HG03039 (cell line): Measurements from ENCODE around the gene CDYL.

Experiments used
- ATAC-seq: cut with Tn5 transposase; IDR thresholded peaks from one replicate; pipeline ENCODE4 v1.9.1; 2021; ENCODE audit warnings: mild to moderate bottlenecking, moderate library complexity; ENCODE audit not compliant: unreplicated experiment

The CDYL gene

DNA sequence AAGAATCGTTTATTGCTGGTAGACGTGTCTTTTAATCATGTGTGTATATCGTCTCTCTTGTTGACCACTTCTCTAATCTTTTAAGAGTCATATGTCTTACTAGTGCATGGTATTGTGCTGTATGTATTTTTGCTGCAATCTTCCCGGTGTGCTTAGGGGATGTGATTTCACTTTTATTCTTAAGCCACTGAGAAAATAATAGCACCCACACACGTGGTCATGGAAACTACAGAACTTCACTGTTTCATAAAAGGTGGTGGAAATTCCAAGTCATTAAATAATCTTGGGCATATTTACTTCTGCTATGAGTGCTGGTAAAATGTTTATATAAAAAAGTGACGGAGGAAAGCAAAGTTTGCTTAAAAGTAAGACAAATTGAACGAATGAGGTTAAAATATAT lies 3.0 kb upstream of the CDYL start:
- no peak for ATAC-seq

DNA sequence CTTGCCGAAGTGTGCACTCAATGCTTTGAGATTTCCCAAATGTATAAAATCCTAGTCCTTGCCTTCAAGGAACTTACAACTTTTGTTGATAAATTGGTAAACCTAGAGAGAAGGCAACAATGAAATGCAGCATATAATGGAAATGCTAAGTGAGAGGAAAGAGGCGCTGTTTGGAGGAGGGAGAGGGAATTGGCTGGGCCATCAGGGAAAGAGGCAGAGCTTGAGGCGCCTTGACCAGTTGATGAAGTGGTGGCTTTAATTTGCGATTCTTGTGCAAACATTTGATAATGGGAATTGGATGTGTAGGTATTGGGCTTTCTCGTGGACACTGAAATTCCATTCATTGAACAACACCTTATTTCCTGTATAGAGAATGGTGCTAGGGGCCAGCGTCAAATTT lies 1.9 kb upstream of the CDYL start:
- ATAC-seq = no peak

DNA sequence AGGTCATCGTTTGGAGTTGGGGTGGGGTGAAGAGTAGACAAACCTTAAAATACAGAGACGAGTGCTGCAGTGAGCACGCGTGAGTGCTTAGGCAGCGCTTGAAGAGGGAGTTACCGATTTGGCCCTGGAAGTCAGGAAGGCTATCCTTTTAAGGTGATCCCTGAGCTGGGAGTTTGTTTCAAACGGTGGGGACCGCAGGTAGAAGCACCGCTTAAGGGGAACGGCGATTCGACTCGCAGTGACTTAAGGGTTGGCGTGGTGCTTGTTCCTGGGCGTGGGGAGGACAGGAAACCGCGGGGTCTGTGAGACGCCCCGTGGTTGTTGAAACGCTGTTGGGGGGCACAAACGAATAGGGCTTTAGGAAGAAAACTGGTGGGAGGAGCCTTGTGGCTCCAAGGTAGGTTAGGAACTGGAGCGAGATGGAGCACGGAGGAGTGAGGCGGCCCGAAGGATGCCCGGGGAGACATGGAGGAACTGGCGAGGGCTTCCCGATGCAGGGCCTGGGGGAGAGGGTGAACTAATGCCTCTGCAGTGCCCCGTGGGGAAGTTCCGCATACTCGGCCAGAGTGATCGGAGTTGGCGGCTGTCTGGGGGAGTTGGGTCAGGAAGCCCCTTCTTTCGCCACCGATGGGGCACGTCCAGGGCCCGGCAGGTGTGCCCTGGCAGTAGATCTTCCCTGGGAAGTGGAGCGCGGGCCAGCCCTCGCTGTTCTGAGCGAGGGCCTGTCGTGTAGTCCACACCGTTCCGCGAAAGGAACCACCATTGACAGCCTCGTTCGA lies 1.3 kb upstream of the CDYL start:
- no peak for ATAC-seq

DNA sequence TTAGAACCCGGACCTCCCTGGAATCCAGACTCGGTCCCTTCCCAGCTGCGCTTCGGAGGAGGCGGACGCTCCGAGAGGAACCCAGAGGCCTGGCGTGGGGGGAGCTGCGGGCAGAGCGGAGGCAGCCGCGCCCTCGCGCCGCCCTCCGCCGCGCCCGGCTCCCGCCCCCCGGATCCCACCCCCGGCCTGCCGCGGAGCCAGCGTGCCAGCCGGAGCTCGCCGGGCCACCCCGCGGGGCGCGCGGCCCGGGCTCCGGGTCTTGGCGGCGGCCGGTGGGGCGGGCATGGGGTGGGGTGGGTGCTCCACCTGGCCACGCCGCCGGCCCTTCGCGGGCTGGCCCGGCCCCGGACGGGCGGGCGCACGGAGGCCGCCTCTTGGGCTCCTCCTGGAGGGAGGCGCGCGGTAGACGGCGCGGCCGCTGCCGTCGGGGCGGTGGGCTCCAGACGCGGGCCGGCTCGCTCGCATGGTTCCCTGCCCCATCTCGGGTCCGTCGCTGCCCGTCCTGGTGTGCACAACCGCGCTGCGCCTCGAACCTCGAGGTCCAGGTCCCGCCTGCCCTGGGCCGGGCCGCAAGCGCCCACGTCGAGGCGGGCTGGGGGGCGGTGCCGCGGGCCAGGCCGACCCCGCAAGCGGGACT lies 592 bp upstream of the CDYL start:
- ATAC-seq = peak; percentile 47

DNA sequence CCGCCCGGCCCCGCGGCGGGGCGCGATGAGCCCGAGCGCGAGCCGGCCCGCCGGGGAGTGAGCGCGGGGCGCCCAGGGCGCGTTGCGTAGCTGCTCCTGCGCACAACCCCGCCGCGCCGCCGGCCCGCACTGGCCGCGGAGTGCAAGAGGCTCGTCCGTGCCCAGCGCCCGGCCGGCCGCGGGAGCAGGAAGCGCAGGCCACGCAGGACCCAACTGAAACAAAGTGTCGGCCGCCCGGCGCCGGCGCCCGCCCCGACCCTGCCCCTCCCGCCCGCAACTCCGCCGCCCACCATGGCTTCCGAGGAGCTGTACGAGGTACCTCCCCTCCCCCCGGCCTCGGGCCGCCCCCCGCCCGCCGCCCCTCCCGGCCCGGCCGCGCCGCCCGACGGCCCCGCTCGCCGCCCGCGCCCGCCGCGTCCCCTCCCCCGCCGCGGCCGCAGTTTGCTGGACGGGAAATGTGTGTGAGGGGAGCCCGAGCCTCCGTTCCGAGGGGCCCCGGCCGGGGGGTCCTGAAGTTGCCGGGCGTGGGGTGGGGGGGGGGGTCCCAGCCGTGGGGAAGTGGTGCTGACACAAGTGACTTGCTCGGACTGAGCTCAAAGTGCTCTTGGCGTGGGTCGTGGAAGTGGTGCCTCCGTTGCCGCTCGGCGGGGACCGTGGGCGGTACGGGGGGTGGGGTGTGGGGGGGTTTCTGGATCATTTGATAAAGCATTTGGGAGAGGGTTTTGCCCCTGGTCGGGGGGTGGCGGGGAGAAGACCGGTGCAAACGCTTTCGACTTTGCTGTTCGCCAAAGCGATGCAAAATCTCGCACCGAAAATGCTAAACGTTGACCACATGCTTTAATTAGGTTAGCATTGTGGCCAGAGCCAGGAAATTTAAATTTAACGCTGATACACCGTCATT lies 539 bp downstream of the CDYL start:
- no peak for ATAC-seq

DNA sequence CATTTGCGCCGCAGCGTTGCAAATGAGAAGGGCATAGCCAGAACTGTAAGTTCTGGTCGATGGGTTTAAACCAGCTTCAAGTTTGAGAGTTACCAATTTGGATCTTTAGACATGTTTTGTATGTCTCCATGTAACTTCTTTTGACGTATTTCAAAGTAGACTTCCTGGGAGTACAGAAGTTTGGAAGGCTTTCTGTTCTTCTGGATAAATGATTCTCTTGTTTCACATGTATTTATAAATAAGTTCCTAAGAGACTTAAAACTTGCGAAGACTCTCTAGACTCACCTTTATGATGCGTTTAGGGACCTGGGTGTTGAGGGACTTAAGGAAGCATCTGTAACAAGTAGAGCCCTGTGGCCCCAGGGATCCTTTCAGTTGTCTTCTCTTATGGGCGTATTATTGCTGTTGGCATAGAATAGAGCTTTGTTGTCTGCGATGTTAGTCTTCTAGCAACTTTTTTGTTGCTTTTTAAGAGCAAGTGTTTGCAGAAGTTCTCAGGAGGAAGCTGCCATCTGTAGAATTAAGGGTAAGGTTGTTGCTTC lies 1.3 kb downstream of the CDYL start:
- no peak for ATAC-seq

DNA sequence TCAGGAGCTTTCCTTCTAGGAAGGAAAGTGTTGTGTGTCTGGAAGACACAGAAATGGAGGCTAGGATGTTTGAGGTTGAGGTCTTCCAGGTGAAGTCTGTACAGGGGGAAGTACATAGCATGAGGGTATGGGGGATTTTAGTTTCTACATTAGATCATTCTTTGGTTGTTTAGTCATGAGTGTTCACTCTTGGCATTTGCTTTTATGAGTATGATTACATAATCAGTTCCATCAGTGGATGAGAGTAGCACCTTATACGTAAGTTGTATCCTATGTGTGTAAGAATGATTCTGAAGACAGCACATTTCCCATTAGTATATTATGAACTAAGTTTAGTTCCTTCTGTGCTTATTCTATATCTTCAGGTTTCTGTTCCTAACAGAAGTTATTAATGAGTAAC lies 1.9 kb downstream of the CDYL start:
- ATAC-seq = no peak

DNA sequence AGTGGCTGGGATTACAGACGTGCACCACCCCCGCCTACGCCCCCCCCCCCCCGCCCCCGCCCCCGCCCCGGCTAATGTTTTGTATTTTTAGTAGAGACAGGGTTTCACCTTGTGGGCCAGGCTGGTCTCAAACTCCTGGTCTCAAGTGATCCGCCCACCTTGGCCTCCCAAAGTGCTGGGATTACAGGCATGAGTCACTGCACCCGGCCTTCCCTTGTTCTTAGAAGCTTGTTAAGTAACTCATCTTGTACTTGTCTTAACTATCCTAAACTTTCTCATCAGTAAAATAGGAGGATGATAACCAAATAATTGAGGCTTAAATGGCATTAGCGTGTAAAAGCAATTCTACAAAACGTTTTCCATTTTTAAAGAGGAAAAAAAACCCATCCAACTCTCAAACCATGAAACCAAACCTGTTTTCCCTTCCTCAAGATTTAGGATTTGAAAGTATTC lies 4.2 kb downstream of the CDYL start:
- ATAC-seq = no peak

DNA sequence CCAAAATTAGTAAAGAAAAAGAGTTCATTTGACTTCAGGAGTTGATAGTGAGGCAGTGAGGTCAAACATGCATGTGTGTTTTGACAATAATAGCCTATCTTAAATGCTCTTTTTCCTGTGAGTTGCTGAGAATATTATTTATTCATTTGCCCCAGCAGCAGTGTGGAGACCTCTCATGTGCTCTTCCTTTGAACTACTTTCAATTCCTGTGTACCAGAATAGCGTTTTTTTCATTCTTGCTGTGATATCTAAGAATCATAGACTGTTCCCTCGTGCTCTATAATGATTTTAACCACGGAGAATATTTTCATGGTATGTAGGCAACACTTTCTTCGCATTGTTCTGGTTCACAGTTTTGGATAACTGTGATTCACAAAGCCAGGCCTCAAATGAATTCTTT lies 5.2 kb downstream of the CDYL start:
- ATAC-seq = no peak

DNA sequence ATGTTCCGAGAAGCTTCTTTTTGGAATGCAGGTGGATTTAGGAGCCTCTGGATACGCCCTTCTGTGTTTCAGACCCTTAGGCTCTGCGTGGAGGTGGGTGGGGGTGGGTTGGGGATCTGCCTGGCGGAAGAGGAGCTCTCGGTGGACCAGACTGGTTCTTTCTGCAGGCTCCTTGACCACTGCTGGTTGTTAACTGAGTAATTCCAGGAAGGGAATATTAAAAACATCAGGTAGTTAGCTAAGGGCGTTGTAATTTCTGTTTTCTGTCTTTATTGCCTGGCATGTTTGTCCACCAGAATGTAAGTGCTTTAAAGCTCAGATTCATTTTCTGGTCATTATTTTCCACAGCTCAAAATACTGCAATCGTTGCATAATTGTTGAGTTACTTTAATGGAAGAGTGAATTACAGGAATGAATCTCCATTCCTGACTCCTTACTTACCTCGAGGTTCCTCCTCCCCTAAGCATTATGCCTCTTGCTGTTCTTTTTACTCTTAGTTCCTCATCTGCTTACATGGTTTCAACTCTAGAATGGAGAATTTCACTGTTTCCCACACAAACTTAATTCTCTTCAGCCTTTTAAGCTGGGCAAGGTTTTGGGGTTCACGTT lies 5.9 kb downstream of the CDYL start:
- ATAC-seq = no peak

DNA sequence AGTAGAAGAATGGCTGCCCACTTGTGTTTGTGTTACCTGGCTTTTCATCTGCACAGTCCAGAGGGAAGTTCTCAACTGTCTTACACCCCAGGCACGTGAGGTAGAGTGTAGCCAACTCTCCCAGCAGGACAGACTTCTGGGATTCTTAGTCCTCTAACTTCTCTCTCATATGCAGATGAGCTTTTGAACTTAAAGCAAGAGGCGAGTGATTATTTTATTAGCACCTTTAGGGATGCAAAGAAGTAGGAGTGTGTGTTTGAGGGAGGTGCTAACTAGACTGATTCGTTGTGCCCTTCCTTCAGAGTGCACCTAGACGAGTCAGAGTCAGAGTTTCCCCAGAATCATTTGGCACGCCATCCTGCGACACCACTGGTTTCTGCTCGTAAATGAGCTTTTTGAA lies 10.8 kb downstream of the CDYL start:
- ATAC-seq = no peak

DNA sequence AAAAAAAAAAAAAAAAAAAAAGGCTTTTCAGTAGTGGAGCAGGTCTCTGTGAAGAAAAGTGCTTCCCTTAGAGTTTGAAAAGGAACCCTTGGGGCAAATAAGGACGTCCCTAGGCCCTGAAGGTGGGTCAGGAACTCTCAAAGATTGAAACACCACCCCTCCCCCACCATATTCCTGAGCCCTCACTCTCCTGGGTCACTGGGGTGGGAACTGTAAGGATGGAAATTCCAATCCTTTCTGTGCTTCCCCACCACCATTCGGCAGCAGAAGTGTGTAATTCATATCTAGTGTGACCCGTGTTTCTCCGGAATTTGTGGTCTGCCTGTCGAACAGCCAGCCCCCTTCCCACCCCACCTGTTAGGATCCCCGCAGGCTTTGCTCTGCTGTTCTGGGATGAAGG lies 12.3 kb downstream of the CDYL start:
- ATAC-seq = no peak

DNA sequence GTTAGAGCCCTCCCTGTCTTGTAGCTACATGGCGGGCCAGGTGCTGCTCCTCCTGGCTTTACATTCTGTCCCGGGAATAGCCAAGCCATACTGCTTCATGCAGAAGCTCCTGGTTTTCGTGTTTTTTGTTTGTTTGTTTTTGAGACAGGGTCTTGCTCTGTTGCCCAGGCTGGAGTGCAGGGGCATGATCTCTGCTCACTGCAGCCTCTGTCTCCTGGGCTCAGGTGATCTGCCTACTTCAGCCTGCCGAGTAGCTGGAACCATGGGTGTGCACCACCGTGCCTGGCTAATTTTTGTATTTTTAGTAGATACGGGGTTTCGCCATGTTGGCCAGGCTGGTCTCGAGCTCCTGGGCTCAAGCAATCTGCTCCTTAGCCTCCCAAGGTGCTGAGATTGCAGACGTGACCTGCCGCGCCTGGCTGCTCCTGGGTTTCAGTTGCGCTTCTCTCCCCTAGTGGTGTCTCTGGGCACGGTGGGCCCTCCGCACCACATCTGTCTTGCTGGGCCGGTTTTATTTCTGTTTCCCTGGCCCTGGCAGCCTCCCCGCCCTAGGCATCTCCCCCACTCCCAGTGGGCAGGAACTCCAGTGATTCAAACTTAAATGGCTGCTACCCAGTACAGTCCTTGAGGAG lies 12.9 kb downstream of the CDYL start:
- ATAC-seq = peak; percentile 88

DNA sequence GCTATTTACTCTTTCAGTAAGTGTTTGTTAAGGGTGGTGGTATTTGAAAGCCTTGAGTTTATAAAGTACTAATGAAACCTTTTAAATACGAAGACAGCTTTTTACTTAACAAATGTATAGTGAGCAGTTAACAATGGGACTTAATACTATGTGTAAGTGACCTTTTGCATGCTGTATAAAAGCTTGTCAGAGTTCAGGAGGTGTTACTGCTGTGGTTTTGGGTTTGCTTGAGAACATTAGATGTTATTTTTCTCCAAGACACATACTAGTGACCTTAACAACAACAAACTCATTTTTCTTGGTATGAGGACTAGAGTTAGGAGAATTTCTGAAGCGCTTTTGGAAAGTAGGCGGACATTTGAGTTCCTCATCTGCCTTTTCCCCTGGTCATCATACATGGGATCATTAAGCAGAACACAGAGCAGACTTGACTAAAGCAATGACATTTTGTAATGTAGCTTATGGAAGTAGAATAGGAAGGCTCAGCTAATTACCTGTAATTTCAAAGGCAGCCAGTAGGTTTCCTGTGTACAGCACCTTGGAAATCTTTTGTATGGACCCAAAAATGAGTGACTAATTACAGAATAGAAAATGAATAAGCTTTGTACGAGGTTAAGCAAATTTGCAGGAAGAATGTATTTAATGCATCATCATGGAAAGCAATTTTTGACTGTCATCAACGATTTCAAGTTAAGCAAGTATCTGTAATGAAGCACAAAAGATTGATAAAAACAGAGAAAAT lies 14.1 kb downstream of the CDYL start:
- ATAC-seq = no peak

DNA sequence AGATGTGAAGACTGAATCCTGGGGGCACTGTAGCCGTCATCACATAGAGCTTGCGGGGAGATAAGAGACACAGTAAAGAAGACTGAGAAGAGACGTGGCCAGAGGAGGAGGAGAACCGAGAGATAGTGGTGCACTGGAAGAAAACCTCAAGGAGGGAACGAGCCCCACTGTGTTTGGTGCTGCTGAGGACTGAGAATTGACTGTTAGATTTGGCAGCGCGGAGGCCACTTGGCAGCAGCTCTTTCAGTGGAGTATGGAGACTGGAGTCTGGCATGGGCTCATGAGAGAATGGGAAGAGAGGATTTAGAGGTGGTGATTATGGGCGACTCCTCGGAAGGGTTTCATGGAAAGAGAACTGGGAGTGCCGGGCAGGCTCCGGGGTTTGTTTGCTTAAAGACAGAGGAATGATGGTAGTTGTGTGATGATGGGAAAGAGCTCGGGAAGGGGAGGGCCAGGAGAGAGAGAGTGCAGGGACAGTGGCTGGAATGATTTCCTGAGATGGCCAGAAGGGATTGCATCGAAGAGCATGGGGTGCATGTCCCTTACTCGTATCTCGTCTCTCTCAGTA lies 18.0 kb downstream of the CDYL start:
- ATAC-seq = no peak

DNA sequence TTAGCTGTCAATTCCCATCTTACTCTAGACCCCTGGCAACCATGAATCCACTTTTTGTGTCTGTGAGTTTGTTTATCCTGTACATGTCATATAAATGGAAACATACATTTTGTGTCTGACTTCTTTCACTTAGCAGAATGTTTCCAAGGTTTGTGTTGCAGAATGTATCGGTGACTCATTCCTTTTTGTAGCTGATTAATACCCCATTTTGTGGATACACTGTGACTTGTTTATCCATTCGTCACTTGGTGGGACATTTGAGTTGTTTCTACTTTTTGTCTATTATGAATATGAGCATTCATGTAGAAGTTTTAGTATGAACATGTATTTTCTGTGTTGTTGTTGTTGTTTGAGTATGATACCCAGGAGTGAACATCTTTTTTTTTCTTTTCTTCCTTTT lies 21.4 kb downstream of the CDYL start:
- no peak for ATAC-seq

DNA sequence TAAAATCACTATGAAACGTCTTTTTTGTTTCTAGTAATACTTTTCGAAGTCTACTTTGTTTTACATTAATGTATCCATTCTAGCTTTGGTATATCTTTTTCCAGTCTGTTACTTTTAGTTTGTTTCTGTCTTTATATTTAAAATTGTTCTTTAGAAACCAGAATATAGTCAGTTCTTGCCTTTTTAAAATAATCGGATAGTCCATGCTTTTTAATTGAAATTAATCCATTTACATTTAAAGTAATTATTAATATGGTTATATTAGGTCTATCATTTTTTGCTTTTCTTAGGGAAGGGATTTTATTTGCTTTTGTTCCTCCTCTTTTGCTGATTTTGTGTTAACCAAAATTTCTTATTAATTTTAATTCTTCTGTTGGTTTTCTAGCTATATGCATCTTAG lies 23.7 kb downstream of the CDYL start:
- ATAC-seq = no peak

DNA sequence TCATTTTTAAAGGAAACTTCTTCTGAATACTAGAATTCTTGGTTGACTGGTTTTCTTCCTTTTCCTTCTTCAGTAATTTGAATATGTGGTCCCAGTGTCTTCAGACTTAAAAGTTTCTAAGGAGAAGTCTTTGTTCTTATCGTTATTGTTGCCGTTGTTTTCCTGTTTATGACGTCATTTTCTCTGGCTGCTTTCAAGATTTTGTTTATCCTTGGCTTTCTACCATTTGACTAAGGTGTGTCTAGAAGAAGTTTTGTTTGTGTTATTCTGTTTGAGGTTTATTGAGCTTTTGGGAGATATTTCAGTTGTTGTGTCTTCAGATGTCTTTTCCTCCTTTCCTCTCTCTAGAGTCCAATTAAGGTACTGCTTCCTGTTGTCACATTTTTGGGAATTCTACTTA lies 24.5 kb downstream of the CDYL start:
- ATAC-seq = no peak

DNA sequence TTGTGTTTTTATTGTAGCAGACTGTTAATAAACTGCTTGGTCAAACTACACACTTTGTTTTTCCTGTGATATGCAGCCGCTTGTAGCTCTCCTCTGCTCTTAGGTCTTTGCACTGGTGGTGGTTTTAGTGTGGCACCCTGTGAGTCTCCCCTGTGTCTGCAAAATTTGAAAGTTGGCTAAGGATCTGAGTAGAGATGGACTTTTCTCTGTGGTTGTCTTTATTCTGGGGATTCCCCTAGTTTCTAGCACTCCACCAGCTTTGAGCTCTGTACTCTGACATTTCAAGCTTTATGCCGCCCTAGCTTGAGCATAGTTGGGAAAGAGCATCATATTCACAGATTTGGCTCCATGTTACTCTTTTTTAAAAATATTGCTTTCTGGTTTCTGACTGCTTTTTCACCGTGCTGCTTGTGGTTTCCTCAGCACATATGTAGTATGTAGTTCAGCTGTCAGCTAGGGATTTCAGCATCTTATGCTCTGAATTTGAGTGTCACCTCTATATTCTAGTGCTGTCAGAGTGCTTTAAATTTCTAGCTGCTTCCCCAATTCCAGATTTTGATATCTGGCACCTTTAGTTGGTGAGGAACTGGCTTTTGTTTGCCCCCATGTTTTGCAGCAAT lies 25.4 kb downstream of the CDYL start:
- peak; percentile 61 for ATAC-seq
